Liver (tissue), 9 donors: Measurements from ENCODE around the gene NLGN1. TPM values are rescaled to one million over a fixed set of nuclear protein-coding genes. Genes with fewer than 3 reads are reported as not detected.

Source experiments
- DNase-seq: peaks from one replicate; pipeline ENCODE4 v3.0.0-alpha.2; 2017; ENCODE audit warnings: low spot score
- H3K27ac ChIP-seq, 2 donors: one replicate each; pipeline ENCODE4 v1.7.0; 2013; ENCODE audit warnings: inconsistent platforms in 2 of 2, low read length in 2 of 2, control low read depth in 1 of 2, low read depth in 1 of 2, mild to moderate bottlenecking in 1 of 2
- H3K27me3 ChIP-seq, 4 donors: one replicate each; pipeline versions ENCODE4 v1.6.1 to v1.7.0; 2013; ENCODE audit warnings: low read length in 3 of 4, inconsistent platforms in 1 of 4, mild to moderate bottlenecking in 1 of 4, moderate library complexity in 1 of 4; ENCODE audit not compliant: control insufficient read depth in 4 of 4, insufficient read depth in 4 of 4
- H3K36me3 ChIP-seq, 4 donors: one replicate each; pipeline versions ENCODE4 v1.6.1 to v1.7.0; 2013; ENCODE audit warnings: low read length in 3 of 4, mild to moderate bottlenecking in 3 of 4, low read depth in 1 of 4, moderate library complexity in 1 of 4; ENCODE audit not compliant: control insufficient read depth in 4 of 4, insufficient read depth in 3 of 4
- H3K4me1 ChIP-seq, 4 donors: one replicate each; pipeline versions ENCODE4 v1.6.1 to v1.7.0; 2013; ENCODE audit warnings: low read length in 3 of 4, mild to moderate bottlenecking in 3 of 4, moderate library complexity in 1 of 4; ENCODE audit not compliant: control insufficient read depth in 4 of 4, insufficient read depth in 4 of 4
- H3K4me3 ChIP-seq, 3 donors: one replicate each; pipeline versions ENCODE4 v1.6.1 to v1.7.0; 2013; ENCODE audit warnings: low read length in 3 of 3, control low read depth in 1 of 3, low read depth in 1 of 3, mild to moderate bottlenecking in 1 of 3
- H3K9ac ChIP-seq, 2 donors: one replicate each; pipeline ENCODE4 v1.7.0; 2013; ENCODE audit warnings: low read length in 2 of 2, mild to moderate bottlenecking in 2 of 2, moderate library complexity in 2 of 2, control low read depth in 1 of 2, low read depth in 1 of 2
- H3K9me3 ChIP-seq, 4 donors: one replicate each; pipeline versions ENCODE4 v1.6.1 to v1.7.0; 2013; ENCODE audit warnings: low read length in 3 of 4; ENCODE audit not compliant: control insufficient read depth in 4 of 4
- EGR1 ChIP-seq, 2 donors: IDR thresholded peaks; 2 replicates each; pipeline ENCODE4 v1.6.1; 2016 to 2018; ENCODE audit warnings: antibody characterized with exemption in 2 of 2, low read depth in 2 of 2
- FOXA1 ChIP-seq: IDR thresholded peaks from 2 replicates; pipeline ENCODE4 v1.6.1; 2016; ENCODE audit warnings: antibody characterized with exemption
- FOXA2 ChIP-seq: IDR thresholded peaks from 2 replicates; pipeline ENCODE4 v1.6.1; 2016; ENCODE audit warnings: antibody characterized with exemption
- GABPA ChIP-seq, 2 donors: IDR thresholded peaks in 1 of 2; conservative IDR thresholded peaks in 1 of 2; 2 replicates each; pipeline ENCODE4 v1.6.1; 2016; ENCODE audit warnings: antibody characterized with exemption in 2 of 2, mild to moderate bottlenecking in 1 of 2, moderate library complexity in 1 of 2
- HNF4A ChIP-seq, 2 donors: conservative IDR thresholded peaks; 2 replicates each; pipeline ENCODE4 v1.6.1; 2016; ENCODE audit warnings: antibody characterized with exemption in 2 of 2, mild to moderate bottlenecking in 2 of 2
- HNF4G ChIP-seq: IDR thresholded peaks from 2 replicates; pipeline ENCODE4 v1.6.1; 2016; ENCODE audit warnings: antibody characterized with exemption
- JUND ChIP-seq, 2 donors: IDR thresholded peaks; 2 replicates each; pipeline ENCODE4 v1.6.1; 2016; ENCODE audit warnings: antibody characterized with exemption in 2 of 2
- NR2F2 ChIP-seq: IDR thresholded peaks from 2 replicates; pipeline ENCODE4 v1.6.1; 2016; ENCODE audit warnings: antibody characterized with exemption
- RAD21 ChIP-seq, 2 donors: IDR thresholded peaks; 2 replicates each; pipeline ENCODE4 v1.6.1; 2016; ENCODE audit warnings: antibody characterized with exemption in 2 of 2, mild to moderate bottlenecking in 2 of 2
- RXRA ChIP-seq, 2 donors: IDR thresholded peaks; 2 replicates each; pipeline ENCODE4 v1.6.1; 2017 to 2018; ENCODE audit warnings: antibody characterized with exemption in 2 of 2, mild to moderate bottlenecking in 1 of 2
- SP1 ChIP-seq: IDR thresholded peaks from 2 replicates; pipeline ENCODE4 v1.6.1; 2018; ENCODE audit warnings: antibody characterized with exemption, mild to moderate bottlenecking
- TAF1 ChIP-seq: conservative IDR thresholded peaks from 2 replicates; pipeline ENCODE4 v1.6.1; 2016; ENCODE audit warnings: antibody characterized with exemption, mild to moderate bottlenecking
- YY1 ChIP-seq: IDR thresholded peaks from 2 replicates; pipeline ENCODE4 v1.6.1; 2016; ENCODE audit warnings: antibody characterized with exemption, mild to moderate bottlenecking
- WGBS: extraction: QIAGEN DNeasy Blood & Tissue Kit; methylation state at CpG from one replicate; pipeline ENCODE4 v1.1.7; 2013; 5-methylcytosine and 5-hydroxymethylcytosine counted together
- polyA plus RNA-seq, 2 donors: library from polyadenylated mRNA; stranded (reverse) in 1 of 2; unstranded in 1 of 2; fragments of 200-250 nt in 1 of 2; fragments of >200 nt in 1 of 2; fragmentation: Nextera tagmentation in 1 of 2; extraction: Ambion mirVana in 1 of 2; gene quantifications; one replicate each; pipeline versions ENCODE4 v1.2.1 to v1.2.3, GENCODE V29; 2013 to 2015
- total RNA-seq, 2 donors: library from RNA; depleted of rRNA; stranded (reverse); fragments of >200 nt; gene quantifications; one replicate each; pipeline ENCODE4 v1.2.3, GENCODE V29; 2014
- TF ChIP-seq, protein P1 (sequence below): IDR thresholded peaks from 2 replicates; pipeline ENCODE4 v1.6.1; 2016; ENCODE audit warnings: antibody characterized with exemption
- TF ChIP-seq, protein P2 (sequence below): fragments of 150-350 bp; IDR thresholded peaks from 2 replicates; pipeline ENCODE4 v1.5.1; 2017; ENCODE audit warnings: improper control_type of control experiment, low read depth, low read length; ENCODE audit not compliant: missing input control
- TF ChIP-seq, protein P3 (sequence below): IDR thresholded peaks from 2 replicates; pipeline ENCODE4 v1.6.1; 2016; ENCODE audit warnings: antibody characterized with exemption
- TF ChIP-seq, protein P4 (sequence below): IDR thresholded peaks from 2 replicates; pipeline ENCODE4 v1.6.1; 2016; ENCODE audit warnings: antibody characterized with exemption
- TF ChIP-seq, protein P5 (sequence below): IDR thresholded peaks from 2 replicates; pipeline ENCODE4 v1.6.1; 2016; ENCODE audit warnings: antibody characterized with exemption, mild to moderate bottlenecking
- donor health status: healthy.
- donor health status: healthy.
- donor health status: healthy.
- donor health status: healthy.
- donor health status: healthy.

The NLGN1 gene
- total and polyA plus RNA-seq, 4 donors: 0.02 to 0.67 (median 0.37) TPM; not detected in 1

DNA sequence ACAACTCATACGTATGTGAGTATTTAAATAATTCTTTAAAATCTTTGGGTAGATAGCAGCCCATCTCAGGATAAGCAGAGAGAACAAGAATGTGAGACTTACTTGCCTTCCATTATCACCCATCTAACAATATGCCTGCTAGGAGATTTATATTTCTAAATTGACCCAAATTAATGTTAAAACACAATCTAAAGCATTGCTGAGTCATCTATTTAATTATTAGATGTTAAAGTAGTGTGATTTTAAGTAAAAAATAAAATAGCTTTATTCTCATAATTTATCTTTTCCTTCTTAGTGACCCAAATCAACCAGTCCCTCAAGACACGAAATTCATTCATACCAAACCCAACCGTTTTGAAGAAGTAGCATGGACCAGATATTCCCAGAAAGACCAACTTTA is 882.6 kb downstream of the NLGN1 start:
- no peak for TF ChIP-seq RXRA (IDR thresholded peaks at IDR 0.05)
- Histone ChIP-seq H3K27me3 (no peaks in the 10 kb centered on the region), H3K4me1 (no peaks in the 10 kb centered on the region), H3K4me3 (no peak overlapping the region), H3K9ac (no peak overlapping the region), H3K36me3 (no peaks in the 10 kb centered on the region), H3K9me3 (peaks cover 0 to 3% (median 0%) of the 10 kb centered on the region in 4 donors), H3K27ac (no peak overlapping the region)
- WGBS: 71% methylated on average over 3 of the region's 3 CpGs
- no peak for DNase-seq

DNA sequence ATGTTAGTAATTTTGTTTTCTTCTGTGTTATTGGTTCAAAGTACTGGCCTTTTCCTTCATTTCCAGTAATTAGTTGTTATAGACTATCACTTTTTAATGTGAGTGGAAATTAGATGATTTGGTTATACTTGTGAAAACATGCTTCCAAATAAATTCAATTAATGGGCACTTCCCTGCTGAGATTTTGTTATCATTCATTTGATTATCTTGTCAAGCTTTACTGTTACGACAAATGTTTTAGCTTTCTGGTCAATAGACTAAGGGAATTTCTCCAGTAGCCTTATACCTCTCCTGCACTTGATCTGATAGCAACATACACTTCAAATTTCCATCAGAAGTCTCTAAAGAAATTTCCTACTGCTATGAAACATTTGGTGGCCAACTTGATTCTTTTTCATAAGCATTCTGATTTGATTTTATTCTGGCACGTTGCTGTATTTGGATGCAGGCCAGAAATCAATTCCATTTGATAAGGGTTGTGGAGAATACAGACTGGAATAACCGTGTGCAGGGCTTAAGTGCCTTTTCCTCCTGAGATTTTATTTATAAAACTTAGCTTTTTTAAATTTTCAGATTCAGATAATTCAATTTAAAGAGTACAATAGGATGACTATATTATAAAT is 887.8 kb downstream of the NLGN1 start:
- Histone ChIP-seq H3K36me3 (no peaks in the 10 kb centered on the region), H3K4me1 (no peaks in the 10 kb centered on the region), H3K27ac (no peak overlapping the region), H3K9ac (no peak overlapping the region), H3K27me3 (no peaks in the 10 kb centered on the region), H3K4me3 (no peak overlapping the region), H3K9me3 (peaks cover 0 to 3% (median 0%) of the 10 kb centered on the region in 4 donors)
- TF ChIP-seq HNF4A (conservative IDR thresholded peaks at IDR 0.05): no peak
- TF ChIP-seq, protein P1, sequence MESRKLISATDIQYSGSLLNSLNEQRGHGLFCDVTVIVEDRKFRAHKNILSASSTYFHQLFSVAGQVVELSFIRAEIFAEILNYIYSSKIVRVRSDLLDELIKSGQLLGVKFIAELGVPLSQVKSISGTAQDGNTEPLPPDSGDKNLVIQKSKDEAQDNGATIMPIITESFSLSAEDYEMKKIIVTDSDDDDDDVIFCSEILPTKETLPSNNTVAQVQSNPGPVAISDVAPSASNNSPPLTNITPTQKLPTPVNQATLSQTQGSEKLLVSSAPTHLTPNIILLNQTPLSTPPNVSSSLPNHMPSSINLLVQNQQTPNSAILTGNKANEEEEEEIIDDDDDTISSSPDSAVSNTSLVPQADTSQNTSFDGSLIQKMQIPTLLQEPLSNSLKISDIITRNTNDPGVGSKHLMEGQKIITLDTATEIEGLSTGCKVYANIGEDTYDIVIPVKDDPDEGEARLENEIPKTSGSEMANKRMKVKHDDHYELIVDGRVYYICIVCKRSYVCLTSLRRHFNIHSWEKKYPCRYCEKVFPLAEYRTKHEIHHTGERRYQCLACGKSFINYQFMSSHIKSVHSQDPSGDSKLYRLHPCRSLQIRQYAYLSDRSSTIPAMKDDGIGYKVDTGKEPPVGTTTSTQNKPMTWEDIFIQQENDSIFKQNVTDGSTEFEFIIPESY: no peak
- TF ChIP-seq, protein P2, sequence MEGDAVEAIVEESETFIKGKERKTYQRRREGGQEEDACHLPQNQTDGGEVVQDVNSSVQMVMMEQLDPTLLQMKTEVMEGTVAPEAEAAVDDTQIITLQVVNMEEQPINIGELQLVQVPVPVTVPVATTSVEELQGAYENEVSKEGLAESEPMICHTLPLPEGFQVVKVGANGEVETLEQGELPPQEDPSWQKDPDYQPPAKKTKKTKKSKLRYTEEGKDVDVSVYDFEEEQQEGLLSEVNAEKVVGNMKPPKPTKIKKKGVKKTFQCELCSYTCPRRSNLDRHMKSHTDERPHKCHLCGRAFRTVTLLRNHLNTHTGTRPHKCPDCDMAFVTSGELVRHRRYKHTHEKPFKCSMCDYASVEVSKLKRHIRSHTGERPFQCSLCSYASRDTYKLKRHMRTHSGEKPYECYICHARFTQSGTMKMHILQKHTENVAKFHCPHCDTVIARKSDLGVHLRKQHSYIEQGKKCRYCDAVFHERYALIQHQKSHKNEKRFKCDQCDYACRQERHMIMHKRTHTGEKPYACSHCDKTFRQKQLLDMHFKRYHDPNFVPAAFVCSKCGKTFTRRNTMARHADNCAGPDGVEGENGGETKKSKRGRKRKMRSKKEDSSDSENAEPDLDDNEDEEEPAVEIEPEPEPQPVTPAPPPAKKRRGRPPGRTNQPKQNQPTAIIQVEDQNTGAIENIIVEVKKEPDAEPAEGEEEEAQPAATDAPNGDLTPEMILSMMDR: no peak
- TF ChIP-seq, protein P3, sequence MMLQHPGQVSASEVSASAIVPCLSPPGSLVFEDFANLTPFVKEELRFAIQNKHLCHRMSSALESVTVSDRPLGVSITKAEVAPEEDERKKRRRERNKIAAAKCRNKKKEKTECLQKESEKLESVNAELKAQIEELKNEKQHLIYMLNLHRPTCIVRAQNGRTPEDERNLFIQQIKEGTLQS: no peak
- no peak for TF ChIP-seq FOXA1
- no peak for TF ChIP-seq NR2F2
- no peak for TF ChIP-seq JUND (IDR thresholded peaks at IDR 0.05)
- TF ChIP-seq, protein P4, sequence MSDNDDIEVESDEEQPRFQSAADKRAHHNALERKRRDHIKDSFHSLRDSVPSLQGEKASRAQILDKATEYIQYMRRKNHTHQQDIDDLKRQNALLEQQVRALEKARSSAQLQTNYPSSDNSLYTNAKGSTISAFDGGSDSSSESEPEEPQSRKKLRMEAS: no peak
- no peak for TF ChIP-seq TAF1
- no peak for TF ChIP-seq SP1
- no peak for TF ChIP-seq GABPA (IDR thresholded peaks at IDR 0.05 in 1 of 2, conservative IDR thresholded peaks at IDR 0.05 in 1 of 2)
- no peak for TF ChIP-seq RXRA (IDR thresholded peaks at IDR 0.05)
- TF ChIP-seq, protein P5, sequence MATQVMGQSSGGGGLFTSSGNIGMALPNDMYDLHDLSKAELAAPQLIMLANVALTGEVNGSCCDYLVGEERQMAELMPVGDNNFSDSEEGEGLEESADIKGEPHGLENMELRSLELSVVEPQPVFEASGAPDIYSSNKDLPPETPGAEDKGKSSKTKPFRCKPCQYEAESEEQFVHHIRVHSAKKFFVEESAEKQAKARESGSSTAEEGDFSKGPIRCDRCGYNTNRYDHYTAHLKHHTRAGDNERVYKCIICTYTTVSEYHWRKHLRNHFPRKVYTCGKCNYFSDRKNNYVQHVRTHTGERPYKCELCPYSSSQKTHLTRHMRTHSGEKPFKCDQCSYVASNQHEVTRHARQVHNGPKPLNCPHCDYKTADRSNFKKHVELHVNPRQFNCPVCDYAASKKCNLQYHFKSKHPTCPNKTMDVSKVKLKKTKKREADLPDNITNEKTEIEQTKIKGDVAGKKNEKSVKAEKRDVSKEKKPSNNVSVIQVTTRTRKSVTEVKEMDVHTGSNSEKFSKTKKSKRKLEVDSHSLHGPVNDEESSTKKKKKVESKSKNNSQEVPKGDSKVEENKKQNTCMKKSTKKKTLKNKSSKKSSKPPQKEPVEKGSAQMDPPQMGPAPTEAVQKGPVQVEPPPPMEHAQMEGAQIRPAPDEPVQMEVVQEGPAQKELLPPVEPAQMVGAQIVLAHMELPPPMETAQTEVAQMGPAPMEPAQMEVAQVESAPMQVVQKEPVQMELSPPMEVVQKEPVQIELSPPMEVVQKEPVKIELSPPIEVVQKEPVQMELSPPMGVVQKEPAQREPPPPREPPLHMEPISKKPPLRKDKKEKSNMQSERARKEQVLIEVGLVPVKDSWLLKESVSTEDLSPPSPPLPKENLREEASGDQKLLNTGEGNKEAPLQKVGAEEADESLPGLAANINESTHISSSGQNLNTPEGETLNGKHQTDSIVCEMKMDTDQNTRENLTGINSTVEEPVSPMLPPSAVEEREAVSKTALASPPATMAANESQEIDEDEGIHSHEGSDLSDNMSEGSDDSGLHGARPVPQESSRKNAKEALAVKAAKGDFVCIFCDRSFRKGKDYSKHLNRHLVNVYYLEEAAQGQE: no peak
- no peak for TF ChIP-seq EGR1 (IDR thresholded peaks at IDR 0.05; ENCODE audit: low read depth in 2 of 2)
- no peak for TF ChIP-seq FOXA2
- TF ChIP-seq RAD21 (IDR thresholded peaks at IDR 0.05): no peak
- TF ChIP-seq HNF4G: no peak
- no peak for TF ChIP-seq YY1
- DNase-seq: no peak
- 43% methylated on average over 3 of the region's 3 CpGs for WGBS
